Vagina (tissue), 2 donors: ENCODE data around the gene RTTN. TPM values are rescaled to one million over a fixed set of nuclear protein-coding genes. Genes with fewer than 3 reads are reported as not detected.

Experiments used
- DNase-seq, 2 donors: peaks; one replicate each; pipeline ENCODE4 v3.0.0-alpha.2; 2017; ENCODE audit errors: extremely low spot score in 2 of 2
- H3K27ac ChIP-seq: fragments of 200-600 bp; sonication (generic); one replicate; pipeline ENCODE4 v1.5.1; 2019
- H3K27me3 ChIP-seq: fragments of 200-600 bp; sonication (generic); one replicate; pipeline ENCODE4 v1.5.1; 2019
- H3K36me3 ChIP-seq, 2 donors: fragments of 200-600 bp; sonication (generic); one replicate each; pipeline ENCODE4 v1.5.1; 2017 to 2019
- H3K4me1 ChIP-seq: fragments of 200-600 bp; sonication (generic); one replicate; pipeline ENCODE4 v1.5.1; 2019
- H3K4me3 ChIP-seq, 2 donors: fragments of 200-600 bp; sonication (generic); 1 replicate in 1 of 2; 2 replicates in 1 of 2; pipeline ENCODE4 v1.5.1; 2016 to 2019
- H3K9me3 ChIP-seq: fragments of 200-600 bp; sonication (generic); one replicate; pipeline ENCODE4 v1.5.1; 2019
- CTCF ChIP-seq, 3 experiments: fragments of 450-650 bp in 2 of 3; fragments of 200-600 bp in 1 of 3; sonication (generic) in 1 of 3; IDR thresholded peaks; one replicate each; pipeline ENCODE4 v1.5.1; 2017 to 2019; ENCODE audit warnings: antibody characterized with exemption in 3 of 3, mild to moderate bottlenecking in 2 of 3, moderate library complexity in 2 of 3
- POLR2A ChIP-seq, 2 donors: fragments of 450-650 bp; IDR thresholded peaks; one replicate each; pipeline ENCODE4 v1.6.1; 2017; ENCODE audit warnings: antibody characterized with exemption in 2 of 2, mild to moderate bottlenecking in 2 of 2, moderate library complexity in 2 of 2
- POLR2AphosphoS5 ChIP-seq, 2 donors: sonication (generic); formaldehyde crosslinking; IDR thresholded peaks; one replicate each; pipeline ENCODE4 v1.9.0; 2017; ENCODE audit warnings: antibody characterized with exemption in 2 of 2, mild to moderate bottlenecking in 2 of 2, low read depth in 1 of 2; ENCODE audit not compliant: insufficient read depth in 1 of 2
- intact Hi-C: fragments of 100-400 bp; cut with DNase I; formaldehyde crosslinking; loops from one replicate; pipeline ENCODE4 v1.15.1; 2023
- total RNA-seq: library from RNA; depleted of rRNA; stranded (reverse); fragments of >200 nt; gene quantifications from one replicate; pipeline ENCODE4 v1.2.3, GENCODE V29; 2016

The RTTN gene
- total RNA-seq, 1 donor from 2014 or later = 16.7 TPM

GRCh38 chr18:70029163-70029562 is 176.3 kb downstream of the RTTN start:
- Histone ChIP-seq H3K4me1 (no peaks in the 10 kb centered on the region), H3K9me3 (no peaks in the 10 kb centered on the region), H3K36me3 (no peaks in the 10 kb centered on the region), H3K27ac (no peak overlapping the region), H3K4me3 (no peak overlapping the region), H3K27me3 (no peaks in the 10 kb centered on the region)
- no peak for TF ChIP-seq POLR2AphosphoS5 (IDR thresholded peaks at IDR 0.05; ENCODE audit: insufficient read depth in 1 of 2, low read depth in 1 of 2)
- TF ChIP-seq POLR2A (IDR thresholded peaks at IDR 0.05) = no peak
- no peak for TF ChIP-seq CTCF (IDR thresholded peaks at IDR 0.05)
- intact Hi-C loops = no loop called here
- no peak for DNase-seq

- H3K27me3 ChIP-seq = no peaks in the 10 kb centered on the region
- no peak overlapping the region for H3K4me3 ChIP-seq
- no peaks in the 10 kb centered on the region for H3K9me3 ChIP-seq
- no peaks in the 10 kb centered on the region for H3K4me1 ChIP-seq
- no peak overlapping the region for H3K27ac ChIP-seq
- DNase-seq = no peak
- no peaks in the 10 kb centered on the region for H3K36me3 ChIP-seq
- TF ChIP-seq CTCF (IDR thresholded peaks at IDR 0.05) (no peak), POLR2AphosphoS5 (IDR thresholded peaks at IDR 0.05; ENCODE audit: insufficient read depth in 1 of 2, low read depth in 1 of 2) (no peak), POLR2A (IDR thresholded peaks at IDR 0.05) (no peak)
- intact Hi-C loops = no loop called here
Measured at GRCh38 chr18:70028734-70029133, 176.8 kb downstream of the RTTN start.

- DNase-seq = no peak
- Histone ChIP-seq H3K4me3 (no peak overlapping the region), H3K9me3 (no peaks in the 10 kb centered on the region), H3K27me3 (no peaks in the 10 kb centered on the region), H3K4me1 (no peaks in the 10 kb centered on the region), H3K27ac (no peak overlapping the region), H3K36me3 (no peaks in the 10 kb centered on the region)
- intact Hi-C loops = no loop called here
- no peak for TF ChIP-seq POLR2A (IDR thresholded peaks at IDR 0.05)
- TF ChIP-seq CTCF (IDR thresholded peaks at IDR 0.05) = no peak
- no peak for TF ChIP-seq POLR2AphosphoS5 (IDR thresholded peaks at IDR 0.05; ENCODE audit: insufficient read depth in 1 of 2, low read depth in 1 of 2)
Measured at GRCh38 chr18:70028084-70028483, 177.4 kb downstream of the RTTN start.

GRCh38 chr18:70025580-70025979 is 179.9 kb downstream of the RTTN start:
- no peaks in the 10 kb centered on the region for H3K27me3 ChIP-seq
- H3K27ac ChIP-seq = no peak overlapping the region
- H3K4me1 ChIP-seq = no peaks in the 10 kb centered on the region
- intact Hi-C loops = no loop called here
- H3K36me3 ChIP-seq = peaks cover 0 to 6% of the 10 kb centered on the region in 2 donors
- H3K4me3 ChIP-seq = no peak overlapping the region
- no peak for DNase-seq
- TF ChIP-seq POLR2AphosphoS5 (IDR thresholded peaks at IDR 0.05; ENCODE audit: insufficient read depth in 1 of 2, low read depth in 1 of 2) = no peak
- TF ChIP-seq POLR2A (IDR thresholded peaks at IDR 0.05) = no peak
- TF ChIP-seq CTCF (IDR thresholded peaks at IDR 0.05) = no peak
- no peaks in the 10 kb centered on the region for H3K9me3 ChIP-seq

- intact Hi-C loops = no loop called here
- Histone ChIP-seq H3K27me3 (no peaks in the 10 kb centered on the region), H3K27ac (no peak overlapping the region), H3K4me1 (no peaks in the 10 kb centered on the region), H3K36me3 (peaks cover 0 to 6% of the 10 kb centered on the region in 2 donors), H3K9me3 (no peaks in the 10 kb centered on the region), H3K4me3 (no peak overlapping the region)
- no peak for TF ChIP-seq CTCF (IDR thresholded peaks at IDR 0.05)
- TF ChIP-seq POLR2A (IDR thresholded peaks at IDR 0.05) = no peak
- TF ChIP-seq POLR2AphosphoS5 (IDR thresholded peaks at IDR 0.05; ENCODE audit: insufficient read depth in 1 of 2, low read depth in 1 of 2) = no peak
- DNase-seq = no peak
Measured at GRCh38 chr18:70024829-70025228, 180.7 kb downstream of the RTTN start.
